HG02763 (cell line): ENCODE measurements around the gene MKX.

Experiments
- ATAC-seq: cut with Tn5 transposase; IDR thresholded peaks from one replicate; pipeline ENCODE4 v1.9.1; 2021; ENCODE audit warnings: mild to moderate bottlenecking, moderate library complexity; ENCODE audit not compliant: unreplicated experiment

Gene MKX

DNA sequence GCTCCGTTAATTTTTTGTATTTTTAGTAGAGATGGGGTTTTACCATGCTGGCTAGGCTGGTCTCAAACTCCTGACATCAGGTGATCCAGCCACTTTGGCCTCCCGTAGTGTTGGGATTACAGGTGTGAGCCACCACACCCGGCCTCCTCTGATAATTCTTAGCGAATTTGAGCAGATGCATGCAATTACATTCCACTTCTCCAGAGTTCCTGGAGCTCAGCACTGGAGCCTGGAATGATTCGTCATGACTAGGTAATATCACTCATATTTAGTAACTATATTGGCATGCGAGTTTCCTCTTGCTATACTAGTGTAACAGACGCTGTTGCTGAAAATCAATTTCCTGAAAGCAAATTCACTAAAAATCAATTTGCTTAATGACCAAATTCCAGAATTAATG is 86.8 kb downstream of the MKX start:
- ATAC-seq = no peak

GRCh38 chr10:27655296-27655695 is 90.3 kb downstream of the MKX start:
- no peak for ATAC-seq

DNA sequence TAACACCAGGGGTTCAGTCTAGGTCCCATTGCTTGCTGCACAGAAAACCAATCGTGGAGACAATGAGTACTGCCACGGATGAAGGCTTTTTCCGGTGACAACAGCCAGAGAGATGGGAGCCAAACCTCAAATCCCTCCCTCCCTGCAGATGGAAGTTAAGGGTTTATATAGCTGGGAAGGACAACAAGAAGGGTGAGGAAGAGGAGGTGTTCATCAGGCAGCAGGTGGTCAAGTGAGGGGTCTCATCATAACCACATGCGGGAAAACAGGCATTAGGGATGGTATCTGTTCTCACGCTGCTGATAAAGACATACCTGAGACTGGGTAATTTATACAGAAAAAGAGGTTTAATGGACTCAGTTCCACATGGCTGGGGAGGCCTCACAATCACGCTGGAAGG is 91.3 kb downstream of the MKX start:
- no peak for ATAC-seq

- ATAC-seq = no peak
Measured at GRCh38 chr10:27646604-27647175, 98.9 kb downstream of the MKX start.

- no peak for ATAC-seq
Measured at GRCh38 chr10:27646194-27646593, 99.4 kb downstream of the MKX start.

DNA sequence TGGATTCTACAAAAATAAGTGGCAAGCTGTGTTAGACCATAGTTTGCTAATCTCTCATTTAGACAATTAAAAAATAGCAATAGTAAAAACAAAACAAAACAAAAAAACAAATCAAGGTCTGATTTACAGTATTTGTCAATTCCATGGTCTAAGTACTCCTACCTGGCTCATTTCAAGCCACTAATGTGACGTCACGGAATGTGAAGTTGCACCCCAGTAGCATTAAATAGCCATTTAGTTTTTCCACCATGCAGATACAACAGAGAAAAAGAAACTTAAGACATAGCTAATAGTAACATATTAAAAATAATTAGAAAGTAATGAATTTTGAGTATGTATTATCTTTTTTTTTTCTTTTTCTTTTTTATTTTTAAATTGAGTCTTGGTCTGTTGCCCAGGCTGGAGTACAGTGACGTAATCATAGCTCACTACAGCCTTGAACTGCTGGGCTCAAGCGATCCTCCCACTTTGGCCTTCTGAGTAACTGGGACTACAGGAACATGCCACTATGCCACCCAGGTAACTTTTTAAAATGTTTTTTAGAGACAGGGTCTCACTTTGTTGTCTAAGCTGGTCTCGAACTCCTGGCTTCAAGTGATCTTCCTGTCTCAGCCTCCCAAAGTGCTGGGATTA is 101.2 kb downstream of the MKX start:
- ATAC-seq = no peak

DNA sequence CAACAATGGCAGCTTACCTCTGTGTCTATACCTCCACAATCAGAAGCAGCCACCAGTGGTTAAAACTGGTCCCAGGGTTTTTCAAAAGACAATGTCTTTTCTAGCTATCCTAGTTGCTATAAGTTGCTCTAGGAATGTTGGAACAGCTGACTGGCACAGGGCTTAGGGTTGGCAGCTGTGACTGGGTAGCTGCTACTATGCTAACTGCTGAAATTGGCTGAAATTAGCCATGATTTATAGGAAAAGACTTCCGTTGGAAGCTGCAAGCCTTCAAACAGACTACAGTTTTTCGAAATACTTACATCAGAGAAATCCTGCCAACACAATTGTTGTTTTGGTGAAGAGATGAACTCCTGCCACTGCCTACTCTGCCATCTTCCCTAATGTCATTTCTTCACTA is 102.3 kb downstream of the MKX start:
- no peak for ATAC-seq

- ATAC-seq = no peak
Measured at GRCh38 chr10:27642023-27642589, 103.5 kb downstream of the MKX start.

- ATAC-seq = no peak
Measured at GRCh38 chr10:27638071-27638750, 107.4 kb downstream of the MKX start.

GRCh38 chr10:27637601-27638000 is 108.0 kb downstream of the MKX start:
- ATAC-seq = no peak

DNA sequence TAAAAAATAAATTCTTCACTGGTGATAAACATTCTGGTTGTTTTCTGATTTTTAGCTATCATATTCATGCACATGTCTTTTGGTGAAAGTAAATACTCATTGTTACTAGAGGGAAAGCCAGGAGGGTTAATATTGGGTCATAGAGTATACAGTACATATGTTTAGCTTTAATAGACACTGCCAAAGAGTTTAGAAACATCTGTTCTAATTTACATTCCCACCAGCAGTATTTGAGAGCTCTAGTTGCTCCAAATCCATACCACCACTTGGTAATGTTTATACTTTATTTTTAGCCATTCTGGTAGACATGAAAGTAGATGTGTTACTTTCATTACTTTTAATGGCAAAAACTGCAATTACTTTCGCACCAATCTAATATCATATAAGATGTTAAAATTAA is 108.8 kb downstream of the MKX start:
- ATAC-seq = no peak

DNA sequence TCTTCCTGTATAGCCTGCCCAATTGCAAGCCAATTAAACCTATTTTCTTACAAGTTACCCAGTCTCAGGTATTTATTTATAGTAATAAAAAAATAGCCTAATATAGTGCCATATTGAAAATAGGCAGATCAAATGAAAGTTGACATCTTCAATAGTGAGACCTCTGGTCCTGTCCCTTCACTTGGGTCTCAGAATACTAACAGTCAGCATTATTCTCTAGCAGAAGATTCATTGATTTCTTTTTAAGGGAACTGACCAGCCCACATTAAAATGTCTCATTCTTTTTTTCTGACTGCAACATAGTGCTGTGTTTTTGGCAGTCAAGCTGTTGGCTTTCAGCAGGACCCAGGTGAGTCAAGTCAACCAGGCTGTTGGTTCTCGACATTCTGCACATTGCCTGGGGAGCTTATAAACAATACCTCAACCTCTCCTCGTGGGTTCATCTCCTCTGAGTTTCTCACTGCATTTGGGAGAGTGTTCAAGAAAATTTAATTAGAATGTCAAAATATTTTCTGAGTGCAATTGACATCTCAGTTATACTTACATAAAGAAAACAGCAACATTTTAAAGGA is 109.8 kb downstream of the MKX start:
- no peak for ATAC-seq

DNA sequence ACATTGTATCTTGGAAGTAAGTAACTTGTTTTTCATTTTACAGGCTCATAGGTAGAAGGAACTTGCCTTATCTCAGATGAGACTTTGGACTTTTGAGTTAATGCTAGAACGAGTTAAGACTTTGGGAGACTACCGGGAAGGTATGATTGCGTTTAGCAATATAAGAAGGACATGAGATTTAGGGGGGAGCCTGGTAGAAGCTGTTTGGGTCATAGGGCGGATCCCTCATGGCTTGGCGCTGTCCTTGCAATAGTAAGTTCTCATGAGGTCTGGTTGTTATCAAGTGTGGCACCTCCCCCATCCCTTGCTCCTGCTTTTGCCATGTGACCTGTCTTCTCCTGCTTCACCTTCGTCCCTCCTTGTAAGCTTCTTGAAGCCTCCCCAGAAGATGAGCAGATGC is 110.3 kb downstream of the MKX start:
- ATAC-seq = no peak

DNA sequence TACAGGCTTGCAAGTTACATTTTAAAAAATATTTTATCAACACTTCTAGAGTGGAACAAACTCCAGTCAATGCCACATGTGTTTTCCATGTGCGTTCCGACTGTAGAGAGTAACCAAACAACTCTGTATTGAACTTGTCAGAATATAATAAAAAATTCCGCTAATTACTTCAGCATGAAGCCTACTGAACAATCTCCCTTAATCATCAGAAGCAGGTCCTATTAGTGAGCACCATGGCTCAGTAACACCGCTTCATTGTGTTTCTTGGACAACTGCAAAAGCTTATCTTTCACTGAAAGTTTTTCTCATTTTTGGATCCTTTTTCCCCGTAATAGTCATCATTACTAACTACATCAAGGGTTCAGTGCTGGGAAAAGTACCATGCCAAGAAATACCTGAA is 117.0 kb downstream of the MKX start:
- ATAC-seq = no peak

- no peak for ATAC-seq
Measured at GRCh38 chr10:27626890-27627289, 118.7 kb downstream of the MKX start.

DNA sequence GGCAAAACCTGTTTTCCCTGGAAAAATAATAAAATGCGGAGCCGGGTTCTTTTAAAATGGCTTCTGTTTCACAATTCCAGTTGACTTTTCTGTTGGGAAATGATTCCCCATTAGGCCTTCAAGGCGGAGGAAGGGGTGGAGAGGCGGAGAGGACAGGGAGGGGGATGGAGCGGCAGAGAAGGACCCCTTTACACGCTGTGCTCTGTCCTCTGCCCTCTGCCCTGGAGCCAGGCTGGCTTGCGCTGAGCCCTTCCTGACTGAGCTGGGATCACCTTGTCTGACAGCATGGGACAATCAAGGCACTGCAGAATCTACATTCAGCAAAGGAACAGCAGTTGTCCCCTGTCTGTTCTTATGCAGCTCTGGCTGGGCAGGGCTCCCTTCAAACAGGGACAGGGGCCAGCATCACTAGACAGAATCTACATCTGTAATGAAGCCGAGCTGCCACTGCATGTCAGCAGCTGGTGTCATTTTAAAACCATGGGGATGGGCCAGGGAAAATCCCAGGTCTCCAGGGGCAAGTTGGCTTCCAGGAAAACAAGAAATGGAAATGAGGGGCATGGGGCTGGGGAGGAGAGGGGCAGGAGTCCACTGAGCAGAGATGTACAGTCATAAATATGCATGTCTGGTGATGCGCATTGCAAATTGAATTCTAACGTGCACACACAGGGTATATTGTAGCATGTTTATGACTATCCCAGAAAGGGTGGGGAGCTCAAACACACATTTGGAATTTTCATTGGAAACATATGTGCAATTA is 120.0 kb downstream of the MKX start:
- no peak for ATAC-seq

- no peak for ATAC-seq
Measured at GRCh38 chr10:27624941-27625340, 120.7 kb downstream of the MKX start.
